ENCODE measurements around the gene MBD5. TPM values are rescaled to one million over a fixed set of nuclear protein-coding genes. Genes with fewer than 3 reads are reported as not detected.

The MBD5 gene
- total and polyA plus RNA-seq, 2 donors = 16.5 to 134 TPM

GRCh38 chr2:148237911-148238310 lies 217.0 kb downstream of the MBD5 start:
- Histone ChIP-seq H3K4me1 (ENCODE audit: insufficient read depth) (no peaks in the 10 kb centered on the region), H3K36me3 (ENCODE audit: insufficient read depth) (no peaks in the 10 kb centered on the region), H3K4me3 (ENCODE audit: low read depth, low read length) (no peak overlapping the region), H3K27ac (ENCODE audit: low read depth) (no peak overlapping the region)
- DNase-seq (ENCODE audit: extremely low spot score) = no peak

GRCh38 chr2:148238561-148238960 lies 217.7 kb downstream of the MBD5 start:
- Histone ChIP-seq H3K4me1 (ENCODE audit: insufficient read depth) (no peaks in the 10 kb centered on the region), H3K27ac (ENCODE audit: low read depth) (no peak overlapping the region), H3K36me3 (ENCODE audit: insufficient read depth) (no peaks in the 10 kb centered on the region), H3K4me3 (ENCODE audit: low read depth, low read length) (no peak overlapping the region)
- DNase-seq (ENCODE audit: extremely low spot score) = no peak
- WGBS = 83% methylated on average over 4 of the region's 4 CpGs

- H3K4me1 ChIP-seq (ENCODE audit: insufficient read depth) = no peaks in the 10 kb centered on the region
- no peak for DNase-seq (ENCODE audit: extremely low spot score)
- no peak overlapping the region for H3K27ac ChIP-seq (ENCODE audit: low read depth)
- H3K36me3 ChIP-seq (ENCODE audit: insufficient read depth) = peaks cover 2% of the 10 kb centered on the region
- no peak overlapping the region for H3K4me3 ChIP-seq (ENCODE audit: low read depth, low read length)
- WGBS = 97% methylated on average over 1 of the region's 1 CpG
Measured at GRCh38 chr2:148240838-148241237, 219.9 kb downstream of the MBD5 start.

DNA sequence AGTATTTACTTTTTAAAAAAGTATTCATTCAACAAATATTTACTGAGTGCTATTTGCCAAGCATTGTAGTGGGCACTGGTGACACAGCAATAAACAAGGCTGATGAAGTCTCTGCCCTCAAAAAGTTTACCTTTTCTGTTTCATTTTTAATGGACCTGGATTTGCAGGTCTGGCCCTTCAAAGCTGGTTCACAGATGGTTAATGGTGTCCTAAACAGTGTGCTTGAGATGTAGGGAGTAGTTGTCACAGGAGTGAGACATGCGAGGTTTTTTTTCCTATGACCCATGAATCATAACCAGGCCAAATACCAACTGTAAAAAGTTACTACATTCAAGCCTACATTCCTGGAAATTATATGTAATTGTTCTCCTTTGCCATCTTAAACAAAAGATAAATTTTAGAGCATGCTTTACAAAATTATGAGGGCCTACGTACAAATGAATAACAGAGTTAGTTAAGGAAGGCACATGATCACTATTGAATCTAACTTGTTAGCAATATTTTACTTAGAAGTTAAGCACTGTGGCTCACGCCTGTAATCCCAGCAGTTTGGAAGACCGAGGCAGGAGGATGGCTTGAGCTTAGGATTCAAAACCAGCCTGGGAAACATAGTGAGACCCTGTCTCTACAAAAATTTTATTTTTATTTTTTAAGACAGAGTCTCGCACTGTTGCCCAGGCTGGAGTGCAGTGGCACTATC lies 223.9 kb downstream of the MBD5 start:
- no peak for DNase-seq (ENCODE audit: extremely low spot score)
- WGBS = 67% methylated on average over 5 of the region's 5 CpGs
- no peaks in the 10 kb centered on the region for H3K4me1 ChIP-seq (ENCODE audit: insufficient read depth)
- H3K4me3 ChIP-seq (ENCODE audit: low read depth, low read length) = no peak overlapping the region
- no peak overlapping the region for H3K27ac ChIP-seq (ENCODE audit: low read depth)
- peaks cover 2% of the 10 kb centered on the region for H3K36me3 ChIP-seq (ENCODE audit: insufficient read depth)

DNA sequence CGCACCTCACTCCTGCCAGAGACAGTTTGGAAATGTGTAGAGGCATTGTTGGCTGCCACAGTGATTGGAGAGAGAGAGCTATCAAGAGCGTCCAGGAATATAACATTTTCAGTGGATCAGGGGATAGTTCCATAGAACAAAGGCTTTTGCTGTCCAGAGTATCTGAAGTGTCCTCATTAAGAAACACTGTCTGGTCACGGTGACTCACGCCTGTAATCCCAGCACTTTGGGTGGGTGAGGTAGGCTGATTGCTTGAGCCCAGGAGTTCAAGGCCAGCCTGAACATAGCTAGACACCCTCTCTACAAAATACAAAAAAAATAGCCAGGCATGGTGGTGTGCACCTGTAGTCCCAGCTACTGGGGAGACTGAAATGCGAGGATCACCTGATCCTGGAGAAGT lies 231.1 kb downstream of the MBD5 start:
- no peak for DNase-seq (ENCODE audit: extremely low spot score)
- WGBS = 98% methylated on average over 5 of the region's 5 CpGs
- H3K4me1 ChIP-seq (ENCODE audit: insufficient read depth) = no peaks in the 10 kb centered on the region
- H3K27ac ChIP-seq (ENCODE audit: low read depth) = no peak overlapping the region
- H3K4me3 ChIP-seq (ENCODE audit: low read depth, low read length) = no peak overlapping the region
- H3K36me3 ChIP-seq (ENCODE audit: insufficient read depth) = no peaks in the 10 kb centered on the region

DNA sequence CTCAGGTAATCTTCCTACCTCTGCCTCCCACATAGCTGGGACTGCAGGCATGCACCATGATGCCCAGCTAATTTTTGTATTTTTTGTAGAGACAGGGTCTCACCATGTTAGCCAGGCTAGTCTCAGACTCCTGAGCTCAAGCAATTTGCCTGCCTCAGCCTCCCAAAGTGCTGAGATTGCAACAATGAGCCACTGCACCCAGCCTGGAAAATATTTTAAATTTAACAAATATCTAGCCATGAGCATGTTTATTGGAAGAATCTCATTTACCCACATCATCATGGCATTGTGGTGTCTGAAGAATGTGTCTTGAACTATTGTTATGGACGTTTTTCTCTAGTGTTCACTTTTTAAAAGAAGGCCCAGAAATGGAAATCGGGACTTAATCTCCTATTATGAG lies 231.8 kb downstream of the MBD5 start:
- Histone ChIP-seq H3K36me3 (ENCODE audit: insufficient read depth) (no peaks in the 10 kb centered on the region), H3K27ac (ENCODE audit: low read depth) (no peak overlapping the region), H3K4me1 (ENCODE audit: insufficient read depth) (no peaks in the 10 kb centered on the region), H3K4me3 (ENCODE audit: low read depth, low read length) (no peak overlapping the region)
- WGBS = 97% methylated on average over 2 of the region's 2 CpGs
- no peak for DNase-seq (ENCODE audit: extremely low spot score)

DNA sequence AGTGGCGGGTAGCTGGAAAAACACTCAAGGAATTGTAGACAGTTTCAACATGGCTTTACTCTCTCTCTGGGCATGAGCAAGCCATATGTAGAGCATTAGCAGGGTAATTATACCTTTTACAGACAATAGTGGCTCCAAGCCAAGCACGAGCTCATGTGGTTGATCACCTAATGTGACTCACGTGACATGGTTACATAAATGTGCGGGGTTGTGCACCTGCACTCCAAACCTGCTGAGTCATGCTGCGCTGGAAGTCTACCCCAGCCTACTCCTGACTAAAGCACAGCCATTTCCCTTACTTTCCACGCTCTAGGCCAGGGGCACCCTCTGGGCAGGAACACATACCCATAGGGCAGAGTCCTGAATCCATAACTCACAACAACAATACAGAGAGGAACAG lies 232.8 kb downstream of the MBD5 start:
- H3K36me3 ChIP-seq (ENCODE audit: insufficient read depth) = no peaks in the 10 kb centered on the region
- no peak overlapping the region for H3K27ac ChIP-seq (ENCODE audit: low read depth)
- 98% methylated on average over 6 of the region's 6 CpGs for WGBS
- DNase-seq (ENCODE audit: extremely low spot score) = no peak
- no peaks in the 10 kb centered on the region for H3K4me1 ChIP-seq (ENCODE audit: insufficient read depth)
- H3K4me3 ChIP-seq (ENCODE audit: low read depth, low read length) = no peak overlapping the region

- WGBS = 98% methylated on average over 8 of the region's 8 CpGs
- DNase-seq (ENCODE audit: extremely low spot score) = no peak
- no peaks in the 10 kb centered on the region for H3K36me3 ChIP-seq (ENCODE audit: insufficient read depth)
- H3K4me1 ChIP-seq (ENCODE audit: insufficient read depth) = no peaks in the 10 kb centered on the region
- H3K27ac ChIP-seq (ENCODE audit: low read depth) = no peak overlapping the region
- H3K4me3 ChIP-seq (ENCODE audit: low read depth, low read length) = no peak overlapping the region
Measured at GRCh38 chr2:148255929-148256328, 235.0 kb downstream of the MBD5 start.

DNA sequence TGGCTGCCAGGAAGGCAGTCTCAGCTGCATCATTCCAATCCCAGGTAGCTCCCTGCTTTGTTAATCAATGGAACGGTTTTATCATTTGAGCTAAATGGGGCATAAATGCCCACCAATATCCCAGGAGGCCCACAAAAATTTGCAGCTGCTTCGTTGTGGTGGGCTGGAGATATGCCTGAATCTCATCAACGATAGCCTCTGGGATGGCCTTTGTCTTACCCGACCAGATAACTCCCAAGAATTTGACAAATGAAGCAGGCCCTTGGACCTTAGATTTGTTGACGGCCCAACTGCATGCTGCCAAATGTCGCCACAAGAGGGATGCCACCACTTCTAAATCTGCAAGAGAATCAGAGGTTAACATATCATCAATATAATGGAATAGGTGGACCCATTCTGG lies 236.4 kb downstream of the MBD5 start:
- no peak overlapping the region for H3K4me3 ChIP-seq (ENCODE audit: low read depth, low read length)
- H3K4me1 ChIP-seq (ENCODE audit: insufficient read depth) = no peaks in the 10 kb centered on the region
- H3K36me3 ChIP-seq (ENCODE audit: insufficient read depth) = no peaks in the 10 kb centered on the region
- WGBS = 98% methylated on average over 6 of the region's 6 CpGs
- DNase-seq (ENCODE audit: extremely low spot score) = no peak
- H3K27ac ChIP-seq (ENCODE audit: low read depth) = no peak overlapping the region

- no peak overlapping the region for H3K4me3 ChIP-seq (ENCODE audit: low read depth, low read length)
- no peak for DNase-seq (ENCODE audit: extremely low spot score)
- H3K36me3 ChIP-seq (ENCODE audit: insufficient read depth) = no peaks in the 10 kb centered on the region
- H3K4me1 ChIP-seq (ENCODE audit: insufficient read depth) = no peaks in the 10 kb centered on the region
- WGBS = 78% methylated on average over 10 of the region's 10 CpGs
- H3K27ac ChIP-seq (ENCODE audit: low read depth) = no peak overlapping the region
Measured at GRCh38 chr2:148258124-148258523, 237.2 kb downstream of the MBD5 start.

GRCh38 chr2:148259674-148260073 lies 238.8 kb downstream of the MBD5 start:
- no peak for DNase-seq (ENCODE audit: extremely low spot score)
- H3K4me1 ChIP-seq (ENCODE audit: insufficient read depth) = no peaks in the 10 kb centered on the region
- no peak overlapping the region for H3K4me3 ChIP-seq (ENCODE audit: low read depth, low read length)
- 93% methylated on average over 6 of the region's 6 CpGs for WGBS
- no peaks in the 10 kb centered on the region for H3K36me3 ChIP-seq (ENCODE audit: insufficient read depth)
- no peak overlapping the region for H3K27ac ChIP-seq (ENCODE audit: low read depth)

- no peak for DNase-seq (ENCODE audit: extremely low spot score)
- Histone ChIP-seq H3K36me3 (ENCODE audit: insufficient read depth) (no peaks in the 10 kb centered on the region), H3K27ac (ENCODE audit: low read depth) (no peak overlapping the region), H3K4me1 (ENCODE audit: insufficient read depth) (no peaks in the 10 kb centered on the region), H3K4me3 (ENCODE audit: low read depth, low read length) (no peak overlapping the region)
- 98% methylated on average over 2 of the region's 2 CpGs for WGBS
Measured at GRCh38 chr2:148263890-148264289, 243.0 kb downstream of the MBD5 start.

DNA sequence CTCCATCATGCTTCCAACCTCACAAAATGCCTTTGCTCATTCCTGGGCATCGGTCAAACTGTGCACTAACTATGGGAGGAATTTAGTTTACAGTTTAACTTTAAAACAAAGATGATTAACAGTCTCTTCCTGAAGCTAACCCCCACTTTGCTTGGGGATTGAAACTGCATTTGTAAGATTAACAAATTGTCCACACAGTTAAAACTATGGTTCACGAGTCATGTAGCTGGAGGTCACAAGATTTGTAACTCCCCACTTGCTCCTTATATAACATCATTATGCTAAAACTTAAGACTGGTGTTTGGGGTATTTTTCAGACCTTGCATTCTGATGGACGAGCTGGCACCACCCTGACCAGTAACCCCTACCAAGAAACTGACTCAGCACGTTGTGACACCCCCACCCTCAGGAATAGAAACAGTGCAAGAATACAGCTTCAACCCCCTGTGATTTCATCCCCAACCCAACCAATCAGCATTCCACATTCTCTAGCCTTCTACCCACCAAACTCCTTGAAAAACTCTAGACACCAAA lies 252.3 kb downstream of the MBD5 start:
- H3K27ac ChIP-seq (ENCODE audit: low read depth) = no peak overlapping the region
- no peak for DNase-seq (ENCODE audit: extremely low spot score)
- no peaks in the 10 kb centered on the region for H3K4me1 ChIP-seq (ENCODE audit: insufficient read depth)
- 40% methylated on average over 4 of the region's 4 CpGs for WGBS
- no peaks in the 10 kb centered on the region for H3K36me3 ChIP-seq (ENCODE audit: insufficient read depth)
- no peak overlapping the region for H3K4me3 ChIP-seq (ENCODE audit: low read depth, low read length)

DNA sequence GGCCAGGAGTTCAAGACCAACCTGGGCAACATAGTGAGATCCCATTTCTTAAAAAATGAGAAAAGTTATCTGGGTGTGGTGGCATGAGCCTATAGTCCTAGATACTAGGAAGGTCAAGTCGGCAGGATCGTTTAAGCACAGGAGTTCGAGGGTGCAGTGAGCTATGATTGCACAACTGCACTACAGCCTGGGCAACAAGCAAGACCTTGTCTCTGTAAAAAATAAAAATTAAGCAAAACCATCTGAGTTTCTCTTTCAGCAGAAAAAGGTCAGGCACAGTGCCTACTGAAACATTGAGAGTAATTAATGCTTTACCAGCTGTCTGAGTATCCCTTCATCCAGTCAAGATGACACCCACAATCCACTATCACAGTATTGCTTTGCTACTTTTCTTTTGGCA lies 258.3 kb downstream of the MBD5 start:
- 97% methylated on average over 3 of the region's 3 CpGs for whole genome bisulfite sequencing
- H3K36me3 ChIP-seq (ENCODE audit: insufficient read depth) = no peaks in the 10 kb centered on the region
- no peak for DNase-seq (ENCODE audit: extremely low spot score)
- H3K4me1 ChIP-seq (ENCODE audit: insufficient read depth) = no peaks in the 10 kb centered on the region
- no peak overlapping the region for H3K4me3 ChIP-seq (ENCODE audit: low read depth, low read length)
- H3K27ac ChIP-seq (ENCODE audit: low read depth) = no peak overlapping the region

- H3K36me3 ChIP-seq (ENCODE audit: insufficient read depth) = no peaks in the 10 kb centered on the region
- no peak overlapping the region for H3K4me3 ChIP-seq (ENCODE audit: low read depth, low read length)
- 82% methylated on average over 1 of the region's 1 CpG for WGBS
- H3K4me1 ChIP-seq (ENCODE audit: insufficient read depth) = no peaks in the 10 kb centered on the region
- DNase-seq (ENCODE audit: extremely low spot score) = no peak
- H3K27ac ChIP-seq (ENCODE audit: low read depth) = no peak overlapping the region
Measured at GRCh38 chr2:148282201-148282600, 261.3 kb downstream of the MBD5 start.

Data from urinary bladder (tissue), 4 donors.